BLaER1 (cell line): ENCODE data around the gene UQCR11.

ENCODE experiments used
- H3K27ac ChIP-seq: shearing (Covaris generic); formaldehyde crosslinking; 2 replicates; pipeline ENCODE4 v1.8.1; 2022
- H3K27me3 ChIP-seq: shearing (Covaris generic); formaldehyde crosslinking; 2 replicates; pipeline ENCODE4 v1.8.1; 2022
- H3K36me3 ChIP-seq: shearing (Covaris generic); formaldehyde crosslinking; 2 replicates; pipeline ENCODE4 v1.8.1; 2022
- H3K4me1 ChIP-seq: shearing (Covaris generic); formaldehyde crosslinking; 2 replicates; pipeline ENCODE4 v1.8.1; 2022
- H3K4me2 ChIP-seq: shearing (Covaris generic); formaldehyde crosslinking; 2 replicates; pipeline ENCODE4 v1.8.1; 2022
- H3K4me3 ChIP-seq: shearing (Covaris generic); formaldehyde crosslinking; 2 replicates; pipeline ENCODE4 v1.8.1; 2022
- H3K9ac ChIP-seq: shearing (Covaris generic); formaldehyde crosslinking; 2 replicates; pipeline ENCODE4 v1.8.1; 2022
- H3K9me3 ChIP-seq: shearing (Covaris generic); formaldehyde crosslinking; 2 replicates; pipeline ENCODE4 v1.8.1; 2022
- H4K20me1 ChIP-seq: shearing (Covaris generic); formaldehyde crosslinking; 2 replicates; pipeline ENCODE4 v1.8.1; 2022
- Cebpa-rat ChIP-seq: shearing (Covaris generic); IDR thresholded peaks from 2 replicates; pipeline ENCODE4 v1.8.1; 2022

The UQCR11 gene

GRCh38 chr19:1636325-1637236, 31.3 kb upstream of the UQCR11 start:
- TF ChIP-seq Cebpa-rat, result no peak
- Histone ChIP-seq H3K4me2 (no peak overlapping the region), H4K20me1 (peaks cover 100% of the 10 kb centered on the region), H3K27me3 (no peaks in the 10 kb centered on the region), H3K9me3 (no peaks in the 10 kb centered on the region), H3K4me1 (peaks cover 64% of the 10 kb centered on the region), H3K36me3 (peaks cover 100% of the 10 kb centered on the region), H3K9ac (no peak overlapping the region), H3K27ac (no peak overlapping the region), H3K4me3 (no peak overlapping the region)

GRCh38 chr19:1634938-1635243, 29.6 kb upstream of the UQCR11 start:
- Histone ChIP-seq H3K4me2 (no peak overlapping the region), H3K4me1 (peaks cover 62% of the 10 kb centered on the region), H3K27me3 (no peaks in the 10 kb centered on the region), H3K27ac (no peak overlapping the region), H3K9ac (no peak overlapping the region), H3K9me3 (no peaks in the 10 kb centered on the region), H3K36me3 (peaks cover 100% of the 10 kb centered on the region), H4K20me1 (peaks cover 100% of the 10 kb centered on the region), H3K4me3 (no peak overlapping the region)
- no peak for TF ChIP-seq Cebpa-rat

- H3K36me3 ChIP-seq, result peaks cover 100% of the 10 kb centered on the region
- H4K20me1 ChIP-seq, result peaks cover 100% of the 10 kb centered on the region
- no peaks in the 10 kb centered on the region for H3K27me3 ChIP-seq
- H3K4me2 ChIP-seq, result no peak overlapping the region
- H3K4me1 ChIP-seq, result peaks cover 62% of the 10 kb centered on the region
- no peaks in the 10 kb centered on the region for H3K9me3 ChIP-seq
- no peak overlapping the region for H3K9ac ChIP-seq
- no peak overlapping the region for H3K27ac ChIP-seq
- no peak overlapping the region for H3K4me3 ChIP-seq
- TF ChIP-seq Cebpa-rat, result no peak
Measured at GRCh38 chr19:1634242-1634937, 29.1 kb upstream of the UQCR11 start.

GRCh38 chr19:1633269-1633826, 28.1 kb upstream of the UQCR11 start:
- no peak for TF ChIP-seq Cebpa-rat
- H3K27ac ChIP-seq, result no peak overlapping the region
- no peak overlapping the region for H3K9ac ChIP-seq
- H3K27me3 ChIP-seq, result no peaks in the 10 kb centered on the region
- H3K36me3 ChIP-seq, result peaks cover 94% of the 10 kb centered on the region
- H3K4me1 ChIP-seq, result peaks cover 61% of the 10 kb centered on the region
- peaks cover 96% of the 10 kb centered on the region for H4K20me1 ChIP-seq
- H3K4me2 ChIP-seq, result no peak overlapping the region
- no peak overlapping the region for H3K4me3 ChIP-seq
- no peaks in the 10 kb centered on the region for H3K9me3 ChIP-seq

- H3K36me3 ChIP-seq, result peaks cover 87% of the 10 kb centered on the region
- no peaks in the 10 kb centered on the region for H3K27me3 ChIP-seq
- H3K9me3 ChIP-seq, result no peaks in the 10 kb centered on the region
- H3K4me3 ChIP-seq, result no peak overlapping the region
- no peak overlapping the region for H3K9ac ChIP-seq
- H4K20me1 ChIP-seq, result peaks cover 90% of the 10 kb centered on the region
- H3K27ac ChIP-seq, result no peak overlapping the region
- H3K4me1 ChIP-seq, result peaks cover 61% of the 10 kb centered on the region
- no peak for TF ChIP-seq Cebpa-rat
- H3K4me2 ChIP-seq, result no peak overlapping the region
Measured at GRCh38 chr19:1632462-1633268, 27.4 kb upstream of the UQCR11 start.

GRCh38 chr19:1631557-1632100, 26.4 kb upstream of the UQCR11 start:
- no peak for TF ChIP-seq Cebpa-rat
- H3K36me3 ChIP-seq, result peaks cover 86% of the 10 kb centered on the region
- H3K9me3 ChIP-seq, result no peaks in the 10 kb centered on the region
- H3K27me3 ChIP-seq, result no peaks in the 10 kb centered on the region
- no peak overlapping the region for H3K9ac ChIP-seq
- peaks cover 60% of the 10 kb centered on the region for H3K4me1 ChIP-seq
- H3K4me2 ChIP-seq, result no peak overlapping the region
- no peak overlapping the region for H3K4me3 ChIP-seq
- peaks cover 90% of the 10 kb centered on the region for H4K20me1 ChIP-seq
- H3K27ac ChIP-seq, result no peak overlapping the region

- Histone ChIP-seq H3K9me3 (no peaks in the 10 kb centered on the region), H3K4me2 (no peak overlapping the region), H3K27ac (no peak overlapping the region), H3K4me1 (peaks cover 63% of the 10 kb centered on the region), H3K9ac (no peak overlapping the region), H4K20me1 (peaks cover 90% of the 10 kb centered on the region), H3K4me3 (no peak overlapping the region), H3K36me3 (peaks cover 86% of the 10 kb centered on the region), H3K27me3 (0 out of 2 replicates have a peak, but pooled peaks cover under 1% of the 10 kb centered on the region)
- TF ChIP-seq Cebpa-rat, result no peak
Measured at GRCh38 chr19:1630811-1631210, 25.5 kb upstream of the UQCR11 start.

GRCh38 chr19:1630012-1630411, 24.8 kb upstream of the UQCR11 start:
- H3K9ac ChIP-seq, result 0 out of 2 replicates have a peak overlapping the region, but pooled peaks have one; percentile 15
- peaks cover 86% of the 10 kb centered on the region for H3K36me3 ChIP-seq
- H3K4me2 ChIP-seq, result peak overlapping the region; percentile 10; the same call in 1 of the 2 replicates
- H3K9me3 ChIP-seq, result no peaks in the 10 kb centered on the region
- peaks cover 71% of the 10 kb centered on the region for H3K4me1 ChIP-seq
- peaks cover 90% of the 10 kb centered on the region for H4K20me1 ChIP-seq
- TF ChIP-seq Cebpa-rat, result no peak
- 0 out of 2 replicates have a peak overlapping the region, but pooled peaks have one; percentile 44 for H3K27ac ChIP-seq
- no peak overlapping the region for H3K4me3 ChIP-seq
- 0 out of 2 replicates have a peak, but pooled peaks cover 3% of the 10 kb centered on the region for H3K27me3 ChIP-seq

- H3K36me3 ChIP-seq, result peaks cover 86% of the 10 kb centered on the region
- H3K27ac ChIP-seq, result peak overlapping the region; percentile 44; the same call in 1 of the 2 replicates
- H4K20me1 ChIP-seq, result peaks cover 90% of the 10 kb centered on the region
- H3K9ac ChIP-seq, result 0 out of 2 replicates have a peak overlapping the region, but pooled peaks have one; percentile 15
- no peak for TF ChIP-seq Cebpa-rat
- peaks cover 71% of the 10 kb centered on the region for H3K4me1 ChIP-seq
- H3K4me3 ChIP-seq, result no peak overlapping the region
- no peaks in the 10 kb centered on the region for H3K9me3 ChIP-seq
- 0 out of 2 replicates have a peak, but pooled peaks cover 3% of the 10 kb centered on the region for H3K27me3 ChIP-seq
- H3K4me2 ChIP-seq, result peak overlapping the region; percentile 10; the same call in 1 of the 2 replicates
Measured at GRCh38 chr19:1629256-1629808, 24.1 kb upstream of the UQCR11 start.
